H1 (cell line): ENCODE measurements around the gene ANK3. TPM values are rescaled to one million over a fixed set of nuclear protein-coding genes. Genes with fewer than 3 reads are reported as not detected.

Experiments used
- CTCF ChIA-PET: fragments of 300-600 bp; sonication (Branson Sonifier 250); formaldehyde crosslinking; loops from one replicate; lab custom pipeline; 2021; ENCODE audit not compliant: partially characterized antibody; lab: Charles Lee
- POLR2A ChIA-PET: fragments of 300-600 bp; sonication (Branson Sonifier 250); formaldehyde crosslinking; loops from one replicate; lab custom pipeline; 2021; ENCODE audit warnings: inconsistent platforms; ENCODE audit not compliant: partially characterized antibody; lab: Charles Lee
- DNase-seq, 2 experiments: peaks; one replicate each; pipeline versions ENCODE4 v3.0.0 to v3.0.0-alpha.2; 2010 to 2022; ENCODE audit warnings: low spot score in 2 of 2, low read depth in 1 of 2, mixed read lengths in 1 of 2
- FAIRE-seq: peaks from 2 replicates; lab custom pipeline; 2011; peaks lifted over from hg19 to GRCh38; lab: Jason Lieb, UNC
- H2AFZ ChIP-seq: 2 replicates; pipeline ENCODE4 v1.8.1; 2012; ENCODE audit warnings: low read length, inconsistent platforms
- H2AK5ac ChIP-seq: 2 replicates; pipeline ENCODE4 v1.6.1; 2013; ENCODE audit warnings: low read depth, low read length
- H2BK120ac ChIP-seq: replicated peaks from 2 replicates; pipeline ENCODE3; 2013; ENCODE audit warnings: low read depth, low read length, inconsistent platforms
- H2BK12ac ChIP-seq: 2 replicates; pipeline ENCODE4 v1.6.1; 2013; ENCODE audit warnings: low read depth, low read length
- H2BK15ac ChIP-seq: 2 replicates; pipeline ENCODE4 v1.6.1; 2013; ENCODE audit warnings: low read length
- H2BK20ac ChIP-seq: 2 replicates; pipeline ENCODE4 v1.6.1; 2013; ENCODE audit warnings: low read length
- H2BK5ac ChIP-seq: 2 replicates; pipeline ENCODE4 v1.6.1; 2013; ENCODE audit warnings: low read depth, low read length
- H3K14ac ChIP-seq: 2 replicates; pipeline ENCODE4 v1.6.1; 2013; ENCODE audit warnings: inconsistent platforms; ENCODE audit not compliant: insufficient read length
- H3K18ac ChIP-seq: 2 replicates; pipeline ENCODE4 v1.6.1; 2013; ENCODE audit warnings: low read length; ENCODE audit errors: extremely low read depth
- H3K23ac ChIP-seq: 2 replicates; pipeline ENCODE4 v1.6.1; 2013; ENCODE audit warnings: inconsistent platforms; ENCODE audit not compliant: insufficient read length
- H3K23me2 ChIP-seq: 2 replicates; pipeline ENCODE4 v1.6.1; 2013; ENCODE audit warnings: low read depth, low read length
- H3K27ac ChIP-seq: 2 replicates; pipeline ENCODE4 v1.6.1; 2011; ENCODE audit warnings: low read depth, low read length, inconsistent platforms
- H3K27me3 ChIP-seq, 4 experiments: replicated peaks in 1 of 4; 1 replicate in 1 of 4; 2 replicates in 3 of 4; pipeline versions ENCODE4 v1.6.1 to v1.8.1; 2011 to 2013; ENCODE audit warnings: low read length in 3 of 4, mild to moderate bottlenecking in 3 of 4, inconsistent platforms in 2 of 4, mixed read lengths in 2 of 4, moderate library complexity in 1 of 4; ENCODE audit not compliant: control insufficient read depth in 3 of 4, insufficient read depth in 3 of 4; ENCODE audit errors: extremely low read depth in 1 of 4
- H3K36me3 ChIP-seq, 4 experiments: 2 replicates each; pipeline versions ENCODE4 v1.6.1 to v1.8.1; 2011 to 2013; ENCODE audit warnings: mild to moderate bottlenecking in 4 of 4, low read length in 3 of 4, moderate library complexity in 2 of 4, control low read depth in 1 of 4, inconsistent platforms in 1 of 4; ENCODE audit not compliant: insufficient read depth in 4 of 4, control insufficient read depth in 2 of 4
- H3K4ac ChIP-seq: replicated peaks from 2 replicates; pipeline ENCODE3; 2013; ENCODE audit warnings: low read length, low read depth, mixed read lengths, inconsistent platforms; ENCODE audit not compliant: insufficient read length
- H3K4me1 ChIP-seq, 4 experiments: replicated peaks in 1 of 4; 1 replicate in 1 of 4; 2 replicates in 3 of 4; pipeline versions ENCODE4 v1.6.1 to v1.8.1; 2011 to 2013; ENCODE audit warnings: low read length in 3 of 4, inconsistent platforms in 2 of 4, mixed read lengths in 1 of 4; ENCODE audit not compliant: insufficient read depth in 4 of 4, control insufficient read depth in 3 of 4
- H3K4me2 ChIP-seq, 2 experiments: 2 replicates each; pipeline versions ENCODE4 v1.6.1 to v1.8.1; 2011 to 2013; ENCODE audit warnings: low read depth in 2 of 2, low read length in 2 of 2, control low read depth in 1 of 2, inconsistent platforms in 1 of 2, mild to moderate bottlenecking in 1 of 2; ENCODE audit not compliant: insufficient read depth in 1 of 2
- H3K4me3 ChIP-seq, 4 experiments: fragments of 200-600, 300-600 bp in 1 of 4; sonication (generic), shearing (Covaris generic), sonication (Bioruptor Twin) in 1 of 4; 2 replicates each; pipeline versions ENCODE4 v1.5.1 to v1.8.1; 2011 to 2016; ENCODE audit warnings: low read length in 4 of 4, low read depth in 3 of 4, control low read depth in 2 of 4, inconsistent platforms in 2 of 4, mild to moderate bottlenecking in 2 of 4, mixed read lengths in 1 of 4, moderate library complexity in 1 of 4; ENCODE audit not compliant: insufficient read depth in 2 of 4; ENCODE audit errors: extremely low read depth in 1 of 4
- H3K56ac ChIP-seq: replicated peaks from 2 replicates; pipeline ENCODE3; 2013; ENCODE audit warnings: low read depth, mild to moderate bottlenecking, mixed read lengths, low read length, inconsistent platforms; ENCODE audit not compliant: insufficient read length
- H3K79me1 ChIP-seq: 2 replicates; pipeline ENCODE4 v1.6.1; 2013; ENCODE audit warnings: low read depth, low read length, control low read depth
- H3K79me2 ChIP-seq, 2 experiments: 2 replicates each; pipeline versions ENCODE4 v1.6.1 to v1.8.1; 2012 to 2013; ENCODE audit warnings: low read length in 2 of 2, mild to moderate bottlenecking in 2 of 2, inconsistent platforms in 1 of 2; ENCODE audit not compliant: insufficient read depth in 2 of 2, control insufficient read depth in 1 of 2
- H3K9ac ChIP-seq, 4 experiments: replicated peaks in 1 of 4; 1 replicate in 1 of 4; 2 replicates in 3 of 4; pipeline versions ENCODE4 v1.6.1 to v1.8.1; 2011 to 2013; ENCODE audit warnings: low read depth in 3 of 4, low read length in 3 of 4, control low read depth in 2 of 4, mild to moderate bottlenecking in 2 of 4, moderate library complexity in 2 of 4, inconsistent platforms in 1 of 4; ENCODE audit errors: extremely low read depth in 1 of 4
- H3K9me3 ChIP-seq, 2 experiments: 2 replicates each; pipeline versions ENCODE4 v1.6.1 to v1.8.1; 2012 to 2013; ENCODE audit warnings: mild to moderate bottlenecking in 2 of 2, moderate library complexity in 2 of 2, control low read depth in 1 of 2, inconsistent platforms in 1 of 2, low read depth in 1 of 2, low read length in 1 of 2, mixed read lengths in 1 of 2; ENCODE audit not compliant: insufficient read depth in 2 of 2
- H4K20me1 ChIP-seq, 2 experiments: replicated peaks in 1 of 2; 2 replicates each; pipeline versions ENCODE3 to v1.8.1; 2011 to 2013; ENCODE audit warnings: inconsistent platforms in 2 of 2, low read length in 2 of 2, mild to moderate bottlenecking in 1 of 2; ENCODE audit not compliant: insufficient read depth in 2 of 2, control insufficient read depth in 1 of 2
- H4K5ac ChIP-seq: 2 replicates; pipeline ENCODE4 v1.6.1; 2013; ENCODE audit warnings: low read length, low read depth, mixed read lengths, inconsistent platforms; ENCODE audit not compliant: insufficient read length
- H4K8ac ChIP-seq: 2 replicates; pipeline ENCODE4 v1.8.0; 2013; ENCODE audit warnings: mild to moderate bottlenecking, moderate library complexity, low read length, inconsistent platforms; ENCODE audit not compliant: insufficient read depth; ENCODE audit errors: extremely low read depth
- H4K91ac ChIP-seq: replicated peaks from 2 replicates; pipeline ENCODE3; 2013; ENCODE audit warnings: low read length, mixed read lengths, inconsistent platforms; ENCODE audit not compliant: insufficient read length
- CBX8 ChIP-seq: fragments of 300-800, 300-1000 bp; sonication (generic); IDR thresholded peaks from 2 replicates; pipeline ENCODE4 v1.7.1; 2016; ENCODE audit warnings: low read depth, low read length, borderline replicate concordance
- EGR1 ChIP-seq: IDR thresholded peaks from 2 replicates; pipeline ENCODE4 v1.6.1; 2011; ENCODE audit warnings: low read depth, low read length, borderline replicate concordance
- FOSL1 ChIP-seq: IDR thresholded peaks from 2 replicates; pipeline ENCODE4 v1.6.1; 2011; ENCODE audit warnings: mild to moderate bottlenecking, low read depth, low read length, moderate library complexity; ENCODE audit not compliant: insufficient read depth
- JUN ChIP-seq: IDR thresholded peaks from 2 replicates; pipeline ENCODE4 v1.6.1; 2011; ENCODE audit warnings: low read depth, mild to moderate bottlenecking, improper control_type of control experiment, low read length
- TBP ChIP-seq: IDR thresholded peaks from 2 replicates; pipeline ENCODE4 v1.6.1; 2011; ENCODE audit warnings: low read depth, low read length, improper control_type of control experiment
- WGBS, 2 experiments: shearing (Covaris generic) in 1 of 2; methylation state at CpG; one replicate each; pipeline versions ENCODE4 v1.1.6 to v1.1.7; 2013 to 2015; ENCODE audit warnings: low lambda C conversion rate in 2 of 2, mixed read lengths in 2 of 2, inconsistent platforms in 1 of 2, low coverage in 1 of 2, missing lambda C conversion rate in 1 of 2; ENCODE audit not compliant: insufficient replicate concordance in 2 of 2, insufficient coverage in 1 of 2, insufficient read length in 1 of 2; ENCODE audit errors: extremely low coverage in 1 of 2, missing lambda C conversion rate in 1 of 2; 5-methylcytosine and 5-hydroxymethylcytosine counted together
- polyA plus RNA-seq, 7 experiments: library from polyadenylated mRNA; depleted of rRNA in 3 of 7; stranded (reverse) in 5 of 7; unstranded in 2 of 7; fragments of >200 nt in 5 of 7; fragments of 200-250 nt in 2 of 7; gene quantifications; 1 replicate in 5 of 7; 2 replicates in 1 of 7; 4 replicates in 1 of 7; pipeline versions ENCODE4 v1.2.1 to v1.2.3, GENCODE V29; 2011 to 2013; ENCODE audit warnings: missing spikeins in 2 of 7, mixed read lengths in 2 of 7
- total RNA-seq: library from RNA; stranded (reverse); fragmentation: NEBNext Ultra II Directional; extraction: Animal tissue kit (Norgen Biotek cat#: 25700); gene quantifications from 2 replicates; pipeline ENCODE4 v1.2.1, GENCODE V29; 2021

ANK3 gene
- total and polyA plus RNA-seq, 2 of the 8 experiments (the other 6 are each of a cell fraction or from before 2014, with no cell fraction given): 18.1 to 67.9 TPM

DNA sequence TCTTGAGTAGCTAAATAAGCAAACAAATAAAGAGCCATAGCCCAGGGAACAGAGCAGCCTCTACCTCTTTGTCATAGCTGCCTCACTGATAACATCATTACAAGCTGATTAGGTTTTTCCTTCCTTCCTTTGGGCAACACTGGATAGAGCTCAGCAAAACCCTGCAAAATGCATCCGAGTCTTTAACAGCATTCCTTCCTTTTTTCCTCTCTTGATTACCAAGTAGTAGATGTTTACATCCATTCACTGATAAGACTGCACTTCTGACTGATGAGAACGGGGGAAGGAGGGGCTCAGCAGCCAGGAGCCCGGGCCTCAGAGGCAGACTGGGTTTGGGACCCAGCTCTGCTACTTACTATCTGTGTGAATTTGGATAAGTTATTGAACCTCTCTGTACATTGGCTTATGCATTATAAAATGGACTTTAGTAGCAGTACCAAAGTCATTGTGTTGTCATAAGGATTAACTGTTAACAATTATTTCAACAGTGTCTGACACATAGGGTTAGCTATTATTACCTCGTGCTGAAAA is 214.2 kb downstream of the ANK3 start:
- POLR2A ChIA-PET: no interaction called here
- TF ChIP-seq JUN (no peak), CBX8 (no peak), FOSL1 (no peak), EGR1 (no peak), TBP (no peak)

More for the DNA sequence above, 214.2 kb downstream of the ANK3 start:
- no peaks in the 10 kb centered on the region for H3K9me3 ChIP-seq
- H3K4me3 ChIP-seq: no peak overlapping the region
- no peaks in the 10 kb centered on the region for H3K27me3 ChIP-seq
- no peaks in the 10 kb centered on the region for H3K79me2 ChIP-seq
- no peak overlapping the region for H3K4me2 ChIP-seq
- no peak overlapping the region for H2BK5ac ChIP-seq
- CTCF ChIA-PET: interaction anchor here (0.7 to 2.8 kb wide), 4 partner anchors 20 to 75 kb away, joined by 3 to 12 read pairs (median 4); no protein-coding TSS in a partner anchor
- no peak overlapping the region for H3K14ac ChIP-seq
- H4K20me1 ChIP-seq: no peaks in the 10 kb centered on the region
- 84% methylated on average over 4 of the region's 4 CpGs; no CpG with 5 or more reads in 1 of the 2 experiments for WGBS, 2 experiments
- no peak overlapping the region for H2BK20ac ChIP-seq
- H3K79me1 ChIP-seq: no peaks in the 10 kb centered on the region
- no peaks in the 10 kb centered on the region for H3K36me3 ChIP-seq
- no peak overlapping the region for H2BK120ac ChIP-seq
- H4K5ac ChIP-seq: no peak overlapping the region
- no peak overlapping the region for H4K91ac ChIP-seq
- no peak overlapping the region for H2BK15ac ChIP-seq
- no peak overlapping the region for H4K8ac ChIP-seq
- no peak for DNase-seq
- no peak for FAIRE-seq
- H3K23me2 ChIP-seq: no peaks in the 10 kb centered on the region
- H3K27ac ChIP-seq: no peak overlapping the region
- no peak overlapping the region for H2BK12ac ChIP-seq
- no peak overlapping the region for H2AK5ac ChIP-seq
- H3K9ac ChIP-seq: no peak overlapping the region
- H3K18ac ChIP-seq: no peak overlapping the region
- no peak overlapping the region for H3K56ac ChIP-seq
- no peak overlapping the region for H3K23ac ChIP-seq
- H3K4ac ChIP-seq: no peak overlapping the region
- no peak overlapping the region for H2AFZ ChIP-seq
- H3K4me1 ChIP-seq: no peaks in the 10 kb centered on the region
